Testis (tissue), 2 donors: ENCODE results near the gene FRAS1.

Experiments used
- CTCF ChIP-seq, 3 experiments: fragments of 450-650 bp in 2 of 3; fragments of 200-600 bp in 1 of 3; sonication (generic) in 1 of 3; IDR thresholded peaks; one replicate each; pipeline ENCODE4 v1.5.1; 2016 to 2019; ENCODE audit warnings: antibody characterized with exemption in 3 of 3, mild to moderate bottlenecking in 2 of 3, moderate library complexity in 1 of 3
- POLR2A ChIP-seq: fragments of 450-650 bp; IDR thresholded peaks from one replicate; pipeline ENCODE4 v1.6.1; 2017; ENCODE audit warnings: antibody characterized with exemption, mild to moderate bottlenecking, moderate library complexity

DNA sequence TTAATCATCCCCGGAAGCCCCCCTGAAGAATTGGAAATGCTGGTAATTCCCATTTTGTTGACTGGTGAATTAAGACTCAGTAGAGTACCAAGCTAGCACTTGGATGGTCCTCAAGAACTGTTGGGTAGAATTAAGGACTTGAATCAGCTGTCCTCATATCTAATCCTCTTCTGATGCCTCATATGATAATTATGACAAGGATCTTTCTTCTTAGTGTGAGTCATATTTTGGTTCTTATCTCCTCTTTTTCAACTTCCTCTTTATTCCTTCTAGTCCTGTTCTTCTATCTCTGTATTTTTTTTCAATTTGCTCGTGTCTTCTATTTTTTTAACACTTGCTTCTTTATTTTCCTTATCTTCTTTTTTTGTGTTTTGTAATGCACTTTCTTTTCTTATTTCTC lies 288.1 kb downstream of the FRAS1 start:
- TF ChIP-seq POLR2A (no peak), CTCF (IDR thresholded peaks at IDR 0.05) (no peak)
